Spleen (tissue), 11 donors: ENCODE results near the gene POLQ. TPM values are rescaled to one million over a fixed set of nuclear protein-coding genes. Genes with fewer than 3 reads are reported as not detected.

ENCODE experiments used
- DNase-seq: peaks from one replicate; pipeline ENCODE4 v3.0.0-alpha.2; 2020
- H3K27ac ChIP-seq, 8 donors: fragments of 200-600 bp; sonication (generic) in 7 of 8; 1 replicate in 4 of 8; 2 replicates in 4 of 8; pipeline versions ENCODE4 v1.5.0 to v1.8.0; 2016 to 2021; ENCODE audit warnings: inconsistent platforms in 4 of 8, mild to moderate bottlenecking in 4 of 8, moderate library complexity in 1 of 8
- H3K27me3 ChIP-seq, 7 donors: fragments of 200-600 bp; sonication (generic) in 6 of 7; replicated peaks in 1 of 7; 1 replicate in 4 of 7; 2 replicates in 3 of 7; pipeline versions ENCODE4 v1.5.0 to v1.8.0; 2016 to 2021; ENCODE audit warnings: inconsistent platforms in 3 of 7, mild to moderate bottlenecking in 1 of 7
- H3K36me3 ChIP-seq, 6 donors: fragments of 200-600 bp; sonication (generic) in 5 of 6; 1 replicate in 4 of 6; 2 replicates in 2 of 6; pipeline versions ENCODE4 v1.5.0 to v1.8.0; 2016 to 2021; ENCODE audit warnings: inconsistent platforms in 2 of 6
- H3K4me1 ChIP-seq, 6 donors: fragments of 200-600 bp; sonication (generic) in 5 of 6; 1 replicate in 3 of 6; 2 replicates in 3 of 6; pipeline versions ENCODE4 v1.5.0 to v1.8.0; 2016 to 2021; ENCODE audit warnings: inconsistent platforms in 3 of 6
- H3K4me3 ChIP-seq, 8 donors: fragments of 200-600 bp; sonication (generic) in 7 of 8; 1 replicate in 4 of 8; 2 replicates in 4 of 8; pipeline versions ENCODE4 v1.5.0 to v1.8.0; 2016 to 2021; ENCODE audit warnings: inconsistent platforms in 4 of 8, mild to moderate bottlenecking in 4 of 8, moderate library complexity in 2 of 8
- H3K9me3 ChIP-seq, 8 donors: fragments of 200-600 bp; sonication (generic) in 7 of 8; 1 replicate in 4 of 8; 2 replicates in 4 of 8; pipeline versions ENCODE4 v1.5.0 to v1.8.0; 2016 to 2021; ENCODE audit warnings: inconsistent platforms in 4 of 8
- CTCF ChIP-seq, 11 experiments: fragments of 200-600 bp in 7 of 11; fragments of 450-650 bp in 4 of 11; sonication (generic) in 4 of 11; IDR thresholded peaks in 8 of 11; conservative IDR thresholded peaks in 3 of 11; 1 replicate in 7 of 11; 2 replicates in 4 of 11; pipeline versions ENCODE4 v1.4.0 to v1.8.0; 2016 to 2021; ENCODE audit warnings: antibody characterized with exemption in 11 of 11, inconsistent platforms in 4 of 11, mild to moderate bottlenecking in 1 of 11
- POLR2A ChIP-seq, 3 donors: fragments of 450-650 bp; IDR thresholded peaks; one replicate each; pipeline ENCODE4 v1.5.1; 2017; ENCODE audit warnings: antibody characterized with exemption in 3 of 3, mild to moderate bottlenecking in 1 of 3
- POLR2AphosphoS5 ChIP-seq, 3 donors: sonication (generic); formaldehyde crosslinking; IDR thresholded peaks; one replicate each; pipeline ENCODE4 v1.5.1; 2017; ENCODE audit warnings: antibody characterized with exemption in 3 of 3
- WGBS, 5 donors: extraction: QIAGEN DNeasy Blood & Tissue Kit in 3 of 5; methylation state at CpG; one replicate each; pipeline versions ENCODE4 v1.1.5 to v1.1.7; 2013 to 2018; 5-methylcytosine and 5-hydroxymethylcytosine counted together
- intact Hi-C: fragments of 100-400 bp; cut with DNase I; formaldehyde crosslinking; loops from one replicate; pipeline ENCODE4 v1.15.0; 2023; ENCODE audit warnings: low total_unique reads
- polyA plus RNA-seq, 3 donors: library from polyadenylated mRNA; stranded (reverse); fragments of 200-250 nt; gene quantifications; one replicate each; pipeline ENCODE4 v1.2.1, GENCODE V29; 2013
- total RNA-seq, 7 donors: library from RNA; depleted of rRNA in 3 of 7; stranded (reverse); fragments of >200 nt in 3 of 7; fragmentation: NEBNext Ultra II Directional in 4 of 7; extraction: Animal tissue kit (Norgen Biotek cat#: 25700) in 4 of 7; gene quantifications; one replicate each; pipeline versions ENCODE4 v1.1.0 to v1.2.1, GENCODE V29; 2016 to 2021
- donor health status: healthy with polysubstance abuse.
- donor health status: DM: no; HTN: no; CAD: no; lungs with moderate emphysema.
- donor health status: DM: no; HTN: no; CAD: no.
- donor health status: Bipolar disorder and iron deficiency.
- donor health status: healthy.
- donor health status: DM: no; HTN: no; CAD: no.
- donor health status: DM: yes; HTN: yes; CAD: no.

Gene POLQ
- total and polyA plus RNA-seq, 10 donors, result 0.50 to 4.7 (median 1.6) TPM

GRCh38 chr3:121584418-121584817, 38.6 kb upstream of the POLQ start:
- no peaks in the 10 kb centered on the region for H3K36me3 ChIP-seq
- 88 to 100% (median 94%) methylated on average over 1 of the region's 1 CpG for WGBS, 5 donors
- intact Hi-C loops, result no loop called here

GRCh38 chr3:121581691-121582090, 35.9 kb upstream of the POLQ start:
- Histone ChIP-seq H3K4me3 (no peak overlapping the region), H3K9me3 (no peaks in the 10 kb centered on the region), H3K27me3 (peaks cover 0 to 15% (median 0%) of the 10 kb centered on the region in 7 donors), H3K4me1 (no peaks in the 10 kb centered on the region), H3K27ac (no peak overlapping the region), H3K36me3 (no peaks in the 10 kb centered on the region)
- no peak for TF ChIP-seq POLR2A (IDR thresholded peaks at IDR 0.05)
- TF ChIP-seq POLR2AphosphoS5 (IDR thresholded peaks at IDR 0.05), result no peak
- no peak for TF ChIP-seq CTCF (IDR thresholded peaks at IDR 0.05 in 8 of 11, conservative IDR thresholded peaks at IDR 0.05 in 3 of 11)
- intact Hi-C loops, result no loop called here
- no peak for DNase-seq
- WGBS, 5 donors, result 62 to 93% (median 73%) methylated on average over 2 of the region's 2 CpGs

More at GRCh38 chr3:121584418-121584817, 38.6 kb upstream of the POLQ start:
- no peak for DNase-seq
- H3K4me3 ChIP-seq, result no peak overlapping the region
- TF ChIP-seq POLR2AphosphoS5 (IDR thresholded peaks at IDR 0.05), result no peak
- TF ChIP-seq CTCF (IDR thresholded peaks at IDR 0.05 in 8 of 11, conservative IDR thresholded peaks at IDR 0.05 in 3 of 11), result no peak
- no peak for TF ChIP-seq POLR2A (IDR thresholded peaks at IDR 0.05)
- no peaks in the 10 kb centered on the region for H3K9me3 ChIP-seq
- no peak overlapping the region for H3K27ac ChIP-seq
- H3K27me3 ChIP-seq, result peaks cover 0 to 19% (median 0%) of the 10 kb centered on the region in 7 donors
- H3K4me1 ChIP-seq, result no peaks in the 10 kb centered on the region

GRCh38 chr3:121574449-121574848, 28.7 kb upstream of the POLQ start:
- intact Hi-C loops, result no loop called here
- Histone ChIP-seq H3K9me3 (no peaks in the 10 kb centered on the region), H3K36me3 (no peaks in the 10 kb centered on the region), H3K27ac (no peak overlapping the region), H3K27me3 (no peaks in the 10 kb centered on the region), H3K4me3 (no peak overlapping the region), H3K4me1 (no peaks in the 10 kb centered on the region)
- 69 to 84% (median 77%) methylated on average over 4 to 6 of the region's 6 CpGs for WGBS, 5 donors
- DNase-seq, result no peak
- TF ChIP-seq CTCF (IDR thresholded peaks at IDR 0.05 in 8 of 11, conservative IDR thresholded peaks at IDR 0.05 in 3 of 11) (no peak), POLR2AphosphoS5 (IDR thresholded peaks at IDR 0.05) (no peak), POLR2A (IDR thresholded peaks at IDR 0.05) (no peak)

- Histone ChIP-seq H3K4me3 (no peak within 1 kb of the TSS), H3K27ac (no peak within 1 kb of the TSS), H3K36me3 (no peaks in the 10 kb centered on the region), H3K27me3 (no peaks in the 10 kb centered on the region), H3K4me1 (no peaks in the 10 kb centered on the region), H3K9me3 (no peaks in the 10 kb centered on the region)
- no peak for DNase-seq
- intact Hi-C loops, result no loop called here
- 90 to 98% (median 93%) methylated on average over 5 of the region's 5 CpGs for WGBS, 5 donors
- no peak for TF ChIP-seq POLR2A (IDR thresholded peaks at IDR 0.05)
- no peak for TF ChIP-seq CTCF (IDR thresholded peaks at IDR 0.05 in 8 of 11, conservative IDR thresholded peaks at IDR 0.05 in 3 of 11)
- TF ChIP-seq POLR2AphosphoS5 (IDR thresholded peaks at IDR 0.05), result no peak
Observed at GRCh38 chr3:121567649-121568048, 21.9 kb upstream of the POLQ start, which contains the start of gene ARGFX. Gene ARGFX, plus strand, starts transcription at chr3:121567949. Its CDS starts 2,765 bp downstream, at chr3:121570714.
